Measurements from ENCODE around the gene LHX2.

LHX2 gene

DNA sequence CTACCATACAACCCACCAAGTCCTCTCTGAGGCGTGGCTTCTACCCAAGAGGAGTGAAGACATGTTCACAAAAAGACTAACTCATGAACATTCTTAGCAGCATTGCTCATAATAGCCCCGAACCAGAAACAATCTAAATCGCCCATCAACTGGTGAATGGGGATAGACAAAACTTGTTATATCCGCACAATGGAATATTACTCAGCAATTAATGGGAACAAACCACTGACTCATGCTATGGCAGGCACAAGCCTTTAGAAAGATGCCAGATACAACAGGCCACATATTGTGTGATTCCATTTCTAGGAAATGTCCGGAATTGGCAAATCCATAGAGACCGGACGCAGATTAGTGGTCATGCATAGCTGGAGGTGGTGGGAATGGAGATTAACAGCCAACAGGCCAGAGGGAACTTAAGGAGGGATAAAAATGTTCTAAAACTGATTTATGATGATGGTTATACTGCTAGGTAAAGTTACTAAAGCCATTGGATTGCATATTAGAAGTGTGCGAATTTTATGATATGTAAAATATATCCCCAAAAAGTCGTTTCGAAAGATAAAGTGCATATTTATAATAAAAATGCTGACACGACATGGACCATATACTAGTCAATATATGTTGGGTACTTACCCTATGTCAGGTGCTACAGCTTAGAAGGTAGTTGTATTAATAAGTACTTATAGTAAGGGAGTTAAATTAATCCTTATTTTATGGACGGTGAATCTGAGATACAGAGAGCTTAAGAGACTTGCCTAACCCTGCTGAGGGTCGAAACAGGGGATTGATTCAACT lies 55.4 kb downstream of the LHX2 start:
- DNase-seq: no peak

DNA sequence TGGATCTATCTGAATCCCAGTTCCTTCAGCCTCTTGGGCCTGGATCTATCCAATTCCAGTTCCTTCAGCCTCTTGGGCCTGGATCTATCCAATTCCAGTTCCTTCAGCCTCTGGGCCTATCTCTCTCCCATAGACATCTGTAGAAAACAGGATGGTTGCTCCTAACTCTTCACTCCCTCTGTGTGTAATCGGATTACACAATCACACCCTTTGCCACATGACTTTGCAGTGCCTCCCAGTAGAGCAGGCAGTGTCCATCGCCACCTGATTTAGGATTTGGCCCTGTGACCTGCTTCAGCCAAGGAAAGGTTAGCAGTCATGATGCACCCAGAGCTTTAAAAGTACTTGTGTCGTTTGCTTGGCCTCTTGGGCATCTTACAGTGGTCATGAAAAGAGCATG lies 56.7 kb downstream of the LHX2 start:
- DNase-seq: no peak

DNA sequence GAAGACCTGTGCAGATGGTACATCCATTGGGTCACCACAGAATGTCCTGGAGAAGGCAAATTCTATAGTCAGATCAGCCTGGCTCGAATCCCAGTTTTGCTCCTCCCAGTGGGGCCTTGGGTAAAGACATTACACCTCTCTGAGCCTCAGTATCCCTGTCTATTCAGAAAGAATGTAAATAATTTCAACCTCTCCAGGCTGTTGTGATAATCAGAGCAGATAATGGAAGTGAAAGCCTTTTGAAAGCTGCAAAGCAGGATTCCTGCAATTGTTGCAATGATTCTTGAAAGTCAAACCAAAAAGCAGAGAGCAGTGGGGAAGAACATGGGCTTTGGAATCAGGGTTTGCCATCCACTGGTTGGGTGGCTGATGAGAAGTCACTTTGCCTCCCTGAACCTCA lies 63.2 kb downstream of the LHX2 start:
- no peak for DNase-seq

DNA sequence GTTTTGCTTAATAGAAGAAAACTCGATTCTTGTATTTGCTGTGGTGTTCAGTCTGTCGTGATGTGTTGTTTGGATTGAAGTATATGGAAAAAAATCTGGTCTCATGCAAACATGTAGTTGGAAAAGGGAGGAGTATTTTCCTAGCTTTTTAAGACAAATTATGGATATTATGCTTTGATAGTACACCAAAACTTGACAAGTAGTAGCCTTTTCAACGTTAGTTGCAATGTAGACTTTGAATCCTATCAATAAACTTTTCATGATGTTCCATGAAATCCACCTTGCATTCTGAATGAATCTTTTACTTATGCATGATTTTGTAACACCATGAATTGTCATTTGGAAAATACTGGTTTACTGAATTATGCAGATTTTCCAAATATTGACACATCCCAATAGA lies 64.2 kb downstream of the LHX2 start:
- no peak for DNase-seq

- peak; percentile 29 for DNase-seq
Observed at GRCh38 chr9:124077915-124078572, 66.5 kb downstream of the LHX2 start.

DNA sequence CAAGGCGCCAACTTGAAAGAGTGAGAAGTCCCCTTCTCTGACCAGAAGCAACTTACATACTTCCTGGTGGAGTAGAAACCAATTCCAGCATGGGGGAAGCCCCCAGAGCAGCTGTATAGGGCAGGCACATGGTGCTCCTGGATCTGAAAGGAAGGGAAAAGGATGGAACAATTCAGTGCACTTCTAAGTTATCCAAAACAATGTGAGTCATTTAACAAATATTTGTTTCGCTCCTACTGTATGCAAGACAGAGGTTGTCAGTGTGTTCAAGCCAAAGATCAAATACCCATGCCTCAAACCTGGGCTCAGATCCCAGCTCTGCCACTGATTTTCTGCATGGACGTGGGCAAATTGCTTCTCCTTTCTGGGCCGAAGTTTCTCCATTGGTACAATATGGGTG lies 67.1 kb downstream of the LHX2 start:
- peak; percentile 67 for DNase-seq

- DNase-seq: peak; percentile 93
Observed at GRCh38 chr9:124079176-124079925, 67.8 kb downstream of the LHX2 start.

- no peak for DNase-seq
Observed at GRCh38 chr9:124082622-124083021, 71.1 kb downstream of the LHX2 start.
